ENCODE data around the gene ZC3H7B. TPM values are rescaled to one million over a fixed set of nuclear protein-coding genes. Genes with fewer than 3 reads are reported as not detected.
"Not testable (repeated sequence)": the region's sequence is repeated elsewhere in the genome, so short reads cannot be mapped to it uniquely, and the experiment has no call there.

Gene ZC3H7B
- total RNA-seq, 1 experiment from 2014 or later, result 52.2 TPM

DNA sequence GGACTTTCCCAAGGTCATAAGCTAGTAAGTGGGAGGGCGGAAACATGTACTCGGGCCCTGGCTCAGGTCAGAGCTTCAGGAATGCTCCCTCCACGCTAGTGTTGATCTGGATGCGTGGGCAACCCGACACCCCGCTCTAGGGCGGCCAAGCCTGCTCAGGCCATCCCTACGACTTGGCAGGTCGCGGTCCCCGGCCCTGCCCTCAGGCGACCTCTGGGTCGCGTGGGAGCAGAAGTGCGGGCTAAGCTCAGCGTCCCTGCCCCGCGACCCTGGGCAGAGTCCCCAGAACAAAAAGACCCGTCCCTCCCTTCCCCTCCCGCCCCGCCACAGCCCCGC lies 79.6 kb downstream of the ZC3H7B start:
- DNase-seq (ENCODE audit: low read depth), result peak; percentile 58

DNA sequence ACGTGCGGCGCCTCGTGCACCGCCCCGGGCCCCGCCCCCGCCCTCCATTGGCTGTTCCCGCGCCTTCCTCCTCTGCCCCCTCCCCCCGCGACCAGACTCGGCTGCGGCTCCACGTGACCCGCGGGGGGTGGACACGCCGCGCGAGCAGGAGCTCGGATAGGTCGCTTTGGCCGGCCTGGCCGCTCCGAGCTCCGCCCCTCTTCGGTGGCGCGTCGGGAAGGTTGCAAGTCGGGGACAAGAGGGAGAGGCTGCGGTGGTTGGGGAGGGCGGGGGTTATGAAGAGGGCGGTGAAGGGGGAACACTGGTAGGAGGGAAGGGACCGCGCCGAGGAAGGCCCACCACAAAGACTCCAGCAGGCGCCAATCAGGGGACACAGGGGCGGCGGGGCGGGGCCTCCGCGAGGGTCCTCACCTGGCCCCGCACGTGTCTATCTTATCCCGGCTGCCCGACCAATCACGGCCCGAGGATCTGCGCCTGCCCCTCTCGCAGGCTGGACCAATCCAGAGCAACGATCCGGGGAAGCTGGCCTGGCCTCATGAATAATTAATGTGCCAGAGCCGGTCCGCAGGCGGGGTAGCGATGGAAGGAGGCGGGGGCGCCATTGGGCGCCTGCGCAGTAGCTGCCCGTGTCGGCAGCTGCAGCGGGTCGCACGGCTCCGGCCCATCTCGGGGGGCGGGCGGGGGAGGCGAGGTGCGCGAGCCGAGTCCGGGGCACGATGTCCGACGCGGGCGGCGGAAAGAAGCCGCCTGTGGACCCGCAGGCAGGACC lies 80.2 kb downstream of the ZC3H7B start, which contains the start of gene TEF:
TEF (plus strand) TSS at position 614 of the 769 bp plus-strand sequence; CDS start at position 717, 103 bp downstream.
- DNase-seq (ENCODE audit: low read depth), result peak; percentile 97

DNA sequence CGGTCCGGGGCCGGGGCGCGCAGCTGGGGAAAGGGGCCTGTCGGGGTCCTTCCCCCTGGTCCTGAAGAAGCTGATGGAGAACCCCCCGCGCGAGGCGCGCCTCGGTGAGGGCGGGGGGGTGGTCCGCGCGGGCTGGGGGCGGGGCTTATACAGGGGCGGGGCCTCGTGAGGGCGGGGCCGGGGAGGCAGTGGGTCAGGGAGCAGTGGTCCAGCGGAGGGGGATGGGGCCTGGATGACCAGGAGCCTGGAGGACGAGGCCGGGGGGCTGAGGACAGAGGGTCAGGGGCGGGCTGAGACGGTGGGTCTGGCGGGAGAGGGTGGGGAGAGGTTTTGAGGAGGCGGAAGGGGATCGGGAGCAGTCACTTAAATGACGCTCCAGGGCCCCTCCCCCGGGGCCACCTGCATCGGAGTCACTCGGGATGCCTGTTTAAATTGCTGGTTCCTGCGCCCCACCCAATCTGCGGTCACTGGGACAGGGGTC lies 80.8 kb downstream of the ZC3H7B start:
- DNase-seq (ENCODE audit: low read depth), result no peak

DNA sequence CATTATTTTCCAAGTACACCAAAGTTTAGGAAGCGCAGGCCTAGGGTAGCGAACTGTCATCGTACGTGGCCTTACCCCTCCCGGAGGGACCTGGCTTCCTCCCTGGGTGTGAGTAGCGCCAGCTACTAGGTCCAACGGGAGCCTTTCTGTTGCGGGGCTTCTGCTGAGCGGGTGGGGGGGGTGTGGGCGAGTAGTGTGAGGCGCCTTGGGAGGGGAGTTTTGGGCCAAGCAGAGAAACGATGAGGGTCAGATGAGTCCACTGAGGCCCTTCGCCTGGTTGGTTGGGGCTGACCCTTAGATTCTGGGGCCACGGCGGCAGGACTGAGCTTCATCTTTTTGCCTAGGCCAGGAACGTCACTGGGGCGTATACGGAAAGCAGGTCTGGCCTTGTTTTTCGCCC lies 81.3 kb downstream of the ZC3H7B start:
- no peak for DNase-seq (ENCODE audit: low read depth)

DNA sequence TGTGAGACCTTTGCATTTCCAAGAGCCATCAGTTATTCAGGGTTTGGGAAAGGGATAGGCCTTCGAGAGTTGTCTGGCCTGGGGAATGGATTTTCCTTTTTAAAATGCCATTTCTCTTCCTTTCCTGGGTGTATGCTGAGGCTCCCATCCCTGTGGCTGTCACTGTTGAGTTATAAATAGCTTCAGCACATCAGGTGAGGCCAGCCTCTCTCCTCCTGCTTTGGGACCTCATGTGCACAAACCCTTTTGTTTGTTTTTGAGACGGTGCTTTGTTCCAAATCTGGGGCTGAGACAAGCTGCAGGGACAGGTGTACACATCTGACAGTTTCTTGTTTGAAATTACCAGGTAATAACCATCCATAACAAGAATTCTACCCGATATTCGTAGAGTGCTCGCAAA lies 81.8 kb downstream of the ZC3H7B start:
- no peak for DNase-seq (ENCODE audit: low read depth)

DNA sequence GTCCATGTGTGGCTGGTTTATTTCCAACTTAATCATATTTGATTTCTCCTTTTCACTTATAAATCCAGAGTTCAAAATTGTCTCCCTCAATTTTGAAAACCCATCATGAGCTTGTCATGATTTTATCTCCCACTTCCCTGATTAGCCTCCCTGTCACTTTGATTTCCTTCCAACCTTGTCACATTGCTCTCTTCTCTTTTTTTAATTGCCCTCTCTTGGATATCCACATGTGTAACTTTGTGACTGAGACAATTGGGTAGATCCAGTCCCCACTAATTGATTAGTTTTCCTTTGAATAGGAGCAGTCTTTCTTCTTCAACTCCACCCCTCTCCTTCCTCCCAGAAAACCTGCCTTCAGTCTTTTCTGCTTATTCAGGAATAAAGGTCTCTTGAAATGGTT lies 82.8 kb downstream of the ZC3H7B start:
- no peak for DNase-seq (ENCODE audit: low read depth)

DNA sequence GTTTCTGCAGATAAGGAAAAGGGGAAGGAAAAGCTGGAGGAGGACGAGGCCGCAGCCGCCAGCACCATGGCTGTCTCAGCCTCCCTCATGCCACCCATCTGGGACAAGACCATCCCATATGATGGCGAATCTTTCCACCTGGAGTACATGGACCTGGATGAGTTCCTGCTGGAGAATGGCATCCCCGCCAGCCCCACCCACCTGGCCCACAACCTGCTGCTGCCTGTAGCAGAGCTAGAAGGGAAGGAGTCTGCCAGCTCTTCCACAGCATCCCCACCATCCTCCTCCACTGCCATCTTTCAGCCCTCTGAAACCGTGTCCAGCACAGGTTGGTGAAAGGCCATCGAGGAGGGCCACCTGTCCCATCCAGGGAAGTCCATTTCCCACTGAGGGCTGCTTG lies 86.0 kb downstream of the ZC3H7B start:
- no peak for DNase-seq (ENCODE audit: low read depth)

DNA sequence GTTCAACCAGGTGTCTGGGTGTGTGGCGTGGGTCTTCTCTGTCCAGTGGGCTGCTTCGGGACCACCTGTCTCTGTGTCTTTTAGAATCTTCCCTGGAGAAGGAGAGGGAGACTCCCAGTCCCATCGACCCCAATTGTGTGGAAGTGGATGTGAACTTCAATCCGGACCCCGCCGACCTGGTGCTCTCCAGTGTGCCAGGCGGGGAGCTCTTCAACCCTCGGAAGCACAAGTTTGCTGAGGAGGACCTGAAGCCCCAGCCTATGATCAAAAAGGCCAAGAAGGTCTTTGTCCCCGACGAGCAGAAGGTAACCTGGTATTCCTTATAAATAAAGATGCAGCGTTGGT lies 92.7 kb downstream of the ZC3H7B start:
- DNase-seq (ENCODE audit: low read depth), result no peak

DNA sequence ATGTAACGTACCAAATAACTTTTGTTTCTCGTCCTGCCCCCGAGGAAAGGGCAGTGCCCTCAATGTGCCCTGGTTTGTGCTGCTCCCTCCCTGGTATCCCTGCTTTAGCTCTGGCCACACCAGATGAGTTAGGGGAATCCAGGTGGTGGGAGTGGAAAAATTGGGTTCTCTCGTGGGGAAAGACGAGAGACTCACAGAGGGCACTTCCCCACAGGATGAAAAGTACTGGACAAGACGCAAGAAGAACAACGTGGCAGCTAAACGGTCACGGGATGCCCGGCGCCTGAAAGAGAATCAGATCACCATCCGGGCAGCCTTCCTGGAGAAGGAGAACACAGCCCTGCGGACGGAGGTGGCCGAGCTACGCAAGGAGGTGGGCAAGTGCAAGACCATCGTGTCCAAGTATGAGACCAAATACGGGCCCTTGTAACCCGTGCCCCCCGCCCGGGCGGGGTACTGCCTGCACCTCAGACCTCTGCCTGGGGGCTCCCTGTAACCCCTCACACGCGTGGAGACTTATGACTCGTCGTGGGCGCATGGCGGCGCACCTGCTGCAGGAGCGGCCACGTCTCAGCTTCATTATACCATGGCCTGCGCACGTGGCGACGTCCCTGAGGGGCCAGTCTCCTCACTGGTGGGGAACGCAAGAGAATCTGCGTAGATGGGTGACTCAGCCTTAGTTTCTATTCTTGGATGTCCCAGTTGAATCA lies 94.4 kb downstream of the ZC3H7B start:
- no peak for DNase-seq (ENCODE audit: low read depth)

DNA sequence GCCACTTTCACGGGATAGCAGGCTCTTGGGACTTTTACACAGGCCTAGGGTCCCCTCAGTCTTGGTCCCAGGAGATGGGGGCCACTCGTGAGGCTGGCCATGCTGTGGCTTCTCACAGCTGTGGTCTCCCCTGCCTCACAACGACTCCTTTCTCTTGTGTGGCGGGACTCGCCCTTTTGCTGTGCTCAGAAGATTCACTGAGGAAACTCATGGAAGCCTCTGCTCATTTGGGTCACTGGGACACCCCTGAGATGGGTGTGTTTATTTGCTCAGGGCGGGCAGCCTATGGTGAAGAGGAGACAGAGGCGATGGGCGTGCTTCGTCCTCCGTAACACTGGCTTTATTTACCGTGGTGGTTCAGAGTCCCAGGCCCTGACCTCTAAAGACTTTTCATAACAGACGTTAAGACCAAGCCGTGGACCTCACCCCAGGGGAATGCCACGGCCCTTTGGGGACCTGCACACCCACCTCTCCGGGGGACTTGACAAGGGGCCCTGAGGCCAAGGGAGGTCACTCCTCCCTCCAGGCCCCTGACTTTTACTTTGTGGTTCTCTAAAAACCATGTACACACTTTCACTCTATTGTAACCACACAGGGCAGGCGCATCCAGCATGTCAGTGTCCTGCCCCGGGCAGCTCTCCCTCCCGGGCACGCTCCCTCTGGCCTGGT lies 96.0 kb downstream of the ZC3H7B start:
- DNase-seq (ENCODE audit: low read depth), result no peak

DNA sequence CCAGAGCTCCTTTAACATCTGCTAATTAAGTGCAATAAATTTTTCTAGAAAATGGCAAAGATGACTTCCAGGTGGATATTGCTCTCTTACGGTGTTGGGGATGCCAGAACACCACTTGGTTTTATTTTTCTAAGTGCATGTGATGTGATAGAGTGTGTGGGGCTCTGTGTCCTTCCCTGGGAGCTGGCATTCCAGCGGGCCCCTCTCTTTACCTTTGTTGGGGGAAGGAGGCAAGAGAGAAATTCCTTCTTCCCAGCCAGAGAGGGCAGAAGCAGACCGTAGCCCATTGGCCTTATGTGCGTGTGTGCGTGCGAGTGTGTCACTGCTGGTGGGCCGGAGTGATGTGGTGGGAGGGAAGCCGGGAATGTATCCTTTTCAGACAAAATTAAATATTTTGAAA lies 97.6 kb downstream of the ZC3H7B start:
- DNase-seq (ENCODE audit: low read depth), result no peak

DNA sequence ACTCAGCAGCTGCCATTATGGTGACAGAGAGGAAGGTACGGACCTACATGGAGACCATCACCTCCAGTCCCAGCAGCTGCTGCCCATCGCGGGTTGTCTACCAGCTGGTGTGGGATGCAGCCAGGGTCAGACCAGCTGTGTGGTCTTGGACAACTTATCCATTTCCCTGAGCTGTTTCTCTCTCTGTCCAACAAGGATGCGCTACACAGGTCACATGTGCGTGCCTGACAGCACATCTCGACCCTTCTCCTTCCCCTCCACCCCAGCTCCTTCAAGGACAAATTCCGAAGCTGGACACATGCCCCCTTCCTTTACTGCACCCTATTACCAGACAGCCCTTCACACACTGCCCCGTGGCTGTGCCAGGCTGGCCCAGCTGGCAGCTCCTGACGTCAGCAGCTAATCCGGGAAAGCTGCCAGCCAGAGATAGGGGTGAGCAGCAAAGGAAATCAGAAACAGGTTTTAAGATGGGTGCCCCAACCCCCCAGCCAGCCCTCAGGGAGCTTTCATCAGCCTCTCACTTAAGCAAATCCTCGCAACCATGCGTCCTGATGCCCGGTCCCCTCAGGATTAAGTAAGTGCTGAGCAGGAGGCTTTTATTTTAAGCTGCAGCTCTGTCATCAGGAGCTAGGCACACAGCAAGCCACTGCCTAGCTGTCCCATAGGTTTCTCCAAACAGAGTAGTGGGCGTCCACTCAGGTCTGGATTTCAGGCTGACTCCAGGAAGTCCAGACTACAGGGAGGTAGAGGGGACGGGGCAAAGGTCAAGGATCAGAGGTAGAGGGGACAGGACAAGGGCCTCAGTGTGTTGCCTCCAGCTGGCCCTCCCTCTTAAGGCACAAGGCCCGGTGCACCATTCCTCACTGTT lies 100.7 kb downstream of the ZC3H7B start:
- DNase-seq (ENCODE audit: low read depth), result peak; percentile 82

DNA sequence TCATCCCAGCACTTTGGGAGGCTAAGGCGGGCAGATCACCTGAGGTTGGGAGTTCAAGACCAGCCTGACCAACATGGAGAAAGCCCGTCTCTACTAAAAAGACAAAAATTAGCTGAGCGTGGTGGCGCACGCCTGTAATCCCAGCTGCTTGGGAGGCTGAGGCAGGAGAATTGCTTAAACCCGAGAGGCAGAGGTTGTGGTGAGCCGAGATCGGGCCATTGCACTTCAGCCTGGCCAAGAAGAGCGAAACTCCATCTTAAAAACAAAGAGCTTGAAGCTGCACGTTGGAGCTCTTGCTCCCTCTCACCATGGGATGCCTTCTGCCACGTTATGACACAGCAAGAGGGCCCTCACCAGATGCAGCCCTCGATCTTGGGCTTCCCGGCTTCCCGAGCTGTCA lies 101.5 kb downstream of the ZC3H7B start:
- DNase-seq (ENCODE audit: low read depth), result not testable (repeated sequence)

DNA sequence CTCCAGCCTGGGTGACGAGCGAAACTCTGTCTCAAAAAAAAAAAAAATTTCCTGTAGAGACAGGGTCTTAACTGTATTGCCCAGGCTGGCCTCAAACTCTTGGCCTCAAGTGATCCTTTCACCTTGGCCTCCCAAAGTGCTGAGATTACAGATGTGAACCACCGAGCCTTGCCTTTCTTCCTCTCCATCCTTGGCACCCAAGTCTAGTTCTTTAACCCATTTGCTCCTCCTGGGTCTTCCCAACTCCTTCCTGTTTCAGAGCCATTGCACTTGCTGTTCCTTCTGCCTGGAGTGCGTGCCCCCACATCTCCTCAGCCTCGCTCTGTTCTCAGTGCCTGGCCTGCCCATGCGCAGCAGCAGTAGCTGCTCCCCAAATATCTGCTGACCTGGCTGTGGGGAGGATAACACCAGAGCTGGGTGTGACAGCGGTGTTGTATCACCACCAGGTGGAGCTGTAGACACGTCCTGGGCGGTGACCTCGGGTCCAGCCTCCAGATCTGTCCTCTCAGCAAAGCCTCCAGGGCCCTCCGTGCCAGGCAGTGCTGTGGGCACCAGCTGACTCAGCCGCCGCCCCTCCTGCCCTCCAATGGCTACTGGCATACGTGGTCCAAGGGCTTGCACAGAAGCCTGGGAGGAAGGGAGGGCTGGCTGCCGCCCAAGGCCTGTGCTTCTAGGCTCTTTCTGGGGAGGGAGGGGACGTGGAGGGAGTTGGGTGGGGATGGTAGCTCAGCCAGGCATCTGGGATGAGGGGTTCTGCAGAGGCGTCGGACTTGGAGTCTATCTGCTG lies 102.4 kb downstream of the ZC3H7B start:
- peak; percentile 93 for DNase-seq (ENCODE audit: low read depth)

DNA sequence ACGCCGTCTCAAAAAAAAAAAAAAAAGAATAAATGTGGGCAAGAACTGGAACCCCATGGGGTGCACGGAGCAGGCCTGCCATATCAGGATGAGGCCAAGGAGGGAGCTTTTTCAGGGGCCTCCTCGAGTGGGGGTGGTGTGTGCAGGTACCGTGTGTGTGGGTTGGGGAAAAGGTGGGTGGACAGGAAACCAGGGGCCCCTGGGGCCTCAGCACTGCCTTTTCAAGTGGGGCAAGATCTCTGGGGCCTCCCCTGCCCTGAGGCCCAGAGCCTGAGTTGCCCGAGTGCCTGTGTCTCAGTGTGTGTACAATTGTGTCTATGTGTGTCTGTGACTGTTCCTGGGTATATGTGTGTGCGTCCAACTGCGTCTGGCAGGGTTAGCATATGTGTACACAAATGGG lies 104.3 kb downstream of the ZC3H7B start:
- no peak for DNase-seq (ENCODE audit: low read depth)

DNA sequence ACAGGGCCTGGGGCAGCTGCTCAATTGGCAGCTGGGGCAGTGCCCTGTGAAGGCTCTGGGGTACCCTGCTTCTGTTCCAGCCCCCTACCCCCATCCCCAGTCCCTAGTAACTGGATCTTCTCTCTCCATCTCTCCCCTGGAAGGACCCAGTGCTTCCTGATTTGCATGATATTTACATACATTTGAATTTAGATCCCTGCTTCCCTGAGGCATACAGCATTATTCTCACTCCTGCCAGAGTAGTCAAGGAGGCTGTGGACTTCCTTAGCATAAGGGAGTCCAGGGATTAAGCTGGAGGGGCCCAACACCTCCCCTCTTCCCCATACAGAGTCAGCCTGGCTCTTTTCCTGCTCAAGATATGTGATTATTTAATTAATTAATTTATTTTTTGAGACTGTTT lies 105.1 kb downstream of the ZC3H7B start:
- DNase-seq (ENCODE audit: low read depth), result no peak

DNA sequence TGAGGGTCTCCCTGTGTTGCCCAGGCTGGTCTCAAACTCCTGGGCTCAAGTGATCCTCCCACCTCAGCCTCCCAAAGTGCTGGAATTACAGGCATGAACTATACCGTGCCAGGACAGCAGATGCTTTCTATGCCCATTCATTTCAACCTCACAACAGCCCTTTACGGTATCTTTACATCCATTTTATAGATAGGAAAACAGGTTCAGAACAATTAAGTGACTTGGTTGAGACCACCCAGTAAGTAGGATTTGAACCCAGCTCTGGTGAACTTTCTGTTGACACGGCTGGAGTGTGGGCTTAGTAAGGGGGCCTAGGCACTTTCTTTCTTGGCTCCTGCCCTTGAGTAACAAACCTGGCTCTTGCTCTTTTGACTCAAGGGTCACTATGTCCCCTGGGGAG lies 106.1 kb downstream of the ZC3H7B start:
- no peak for DNase-seq (ENCODE audit: low read depth)

DNA sequence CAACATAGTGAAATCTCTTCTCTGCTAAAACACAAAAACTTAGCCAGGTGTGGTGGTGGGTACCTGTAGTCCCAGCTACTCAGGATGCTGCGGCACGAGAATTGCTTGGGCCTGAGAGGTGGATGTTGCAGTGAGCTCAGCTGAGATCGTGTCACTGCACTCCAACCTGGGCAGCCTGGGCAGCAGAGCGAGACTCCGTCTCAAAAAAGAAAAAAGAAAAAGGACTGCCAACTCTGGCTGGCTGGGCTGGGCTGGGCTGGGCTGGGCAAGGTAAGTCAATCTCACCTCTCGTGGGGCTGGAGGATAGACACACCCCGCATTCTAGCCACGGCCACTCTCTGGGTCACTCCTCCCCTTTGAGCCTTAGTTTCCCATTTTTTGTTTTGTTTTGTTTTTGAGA lies 107.3 kb downstream of the ZC3H7B start:
- no peak for DNase-seq (ENCODE audit: low read depth)

Data from LHCN-M2 (cell line).